Measurements from ENCODE around the gene EIF4H. TPM values are rescaled to one million over a fixed set of nuclear protein-coding genes. Genes with fewer than 3 reads are reported as not detected.
"Not testable (repeated sequence)": the region's sequence is repeated elsewhere in the genome, so short reads cannot be mapped to it uniquely, and the experiment has no call there.

The EIF4H gene
- 387 TPM for polyA plus RNA-seq (2013, experiment 1 of 2; ENCODE audit: insufficient read length)
- polyA plus RNA-seq (2013, experiment 2 of 2; ENCODE audit: insufficient read length) = 387 TPM

DNA sequence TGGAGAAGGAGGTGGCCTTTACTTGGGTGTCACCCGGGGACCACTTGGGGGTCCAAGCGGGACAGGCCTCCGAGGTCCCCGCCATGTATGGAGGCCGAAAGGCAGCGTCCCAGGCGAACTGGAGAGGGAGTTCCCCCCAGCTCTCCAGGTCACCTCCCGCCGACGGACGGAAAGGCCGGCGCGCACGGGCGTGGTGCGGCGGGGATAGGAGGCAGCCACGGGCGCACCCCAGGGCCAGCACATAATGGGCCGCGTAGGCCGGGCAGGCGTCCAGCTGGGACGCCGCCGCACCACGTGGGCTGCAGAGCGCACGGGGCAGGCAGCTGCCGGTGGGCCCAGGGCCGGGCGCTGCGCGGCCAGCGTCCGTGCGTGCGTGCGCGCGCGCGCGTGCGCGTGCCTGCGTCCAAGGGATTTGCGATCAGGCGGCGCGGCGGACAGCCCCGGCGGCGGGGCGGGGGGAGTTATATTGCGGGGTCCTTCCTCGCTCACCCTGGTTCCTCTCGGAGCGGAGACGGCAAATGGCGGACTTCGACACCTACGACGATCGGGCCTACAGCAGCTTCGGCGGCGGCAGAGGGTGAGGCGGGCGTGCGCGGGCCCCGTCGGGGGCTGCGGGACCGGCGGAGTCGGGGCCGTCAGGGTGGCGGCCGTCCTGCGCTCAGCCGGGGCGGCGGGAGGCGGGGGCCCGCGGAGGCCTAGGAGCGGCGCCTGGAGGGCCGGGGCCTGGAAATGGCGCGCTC, at the start of gene EIF4H:
EIF4H (plus strand) TSS at position 491 of the 740 bp plus-strand sequence; CDS start at position 519, 28 bp downstream.
- peak; percentile 96 for DNase-seq

DNA sequence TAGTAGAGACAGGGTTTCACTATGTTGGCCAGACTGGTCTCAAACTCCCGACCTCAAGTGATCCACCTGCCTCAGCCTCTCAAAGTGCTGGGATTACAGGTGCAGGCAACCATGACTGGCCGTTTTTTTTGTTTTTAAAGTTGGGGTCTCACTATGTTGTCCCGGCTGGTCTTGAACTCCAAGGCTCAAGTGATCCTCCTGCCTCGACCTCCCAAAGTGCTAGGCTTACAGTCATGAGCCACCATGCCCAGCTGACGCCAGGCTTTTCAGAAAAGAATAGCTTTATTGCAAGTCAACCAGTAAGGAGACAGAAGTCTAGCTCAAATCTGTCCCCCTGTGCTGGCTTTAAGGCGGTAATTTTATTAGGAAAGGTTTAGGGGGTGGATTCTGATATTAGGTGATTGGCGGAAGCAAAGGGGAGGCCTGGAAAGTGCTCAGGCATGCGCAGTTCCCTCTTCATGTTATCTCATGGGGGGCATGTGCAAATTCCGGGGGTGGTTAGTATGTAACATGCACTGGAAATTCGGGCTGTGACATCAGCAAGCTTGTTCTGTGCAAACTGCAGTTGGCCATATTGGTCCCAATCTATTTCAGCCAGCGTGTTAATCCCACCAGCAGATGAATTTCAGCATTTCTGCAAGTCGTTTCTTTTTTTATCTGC, 47.8 kb upstream of the EIF4H start:
- no peak for DNase-seq

DNA sequence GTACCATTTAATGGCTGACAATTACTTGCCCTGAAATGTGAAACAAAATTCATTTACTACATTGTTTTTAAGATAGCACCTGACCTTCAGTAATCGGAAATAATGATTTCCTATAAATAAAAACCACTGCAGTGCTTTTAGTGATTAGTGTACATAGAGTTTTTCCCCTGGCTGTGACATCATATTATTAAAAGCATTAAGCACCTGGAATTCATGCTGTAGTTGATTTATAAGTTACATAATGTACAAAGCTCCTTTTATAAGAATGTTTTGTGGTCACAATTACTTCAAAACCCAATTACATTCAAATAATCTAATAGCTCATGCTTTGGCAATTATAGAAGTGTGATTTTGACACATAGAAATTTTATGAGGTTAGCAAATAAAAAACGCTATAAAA, 44.3 kb upstream of the EIF4H start:
- DNase-seq = no peak

DNA sequence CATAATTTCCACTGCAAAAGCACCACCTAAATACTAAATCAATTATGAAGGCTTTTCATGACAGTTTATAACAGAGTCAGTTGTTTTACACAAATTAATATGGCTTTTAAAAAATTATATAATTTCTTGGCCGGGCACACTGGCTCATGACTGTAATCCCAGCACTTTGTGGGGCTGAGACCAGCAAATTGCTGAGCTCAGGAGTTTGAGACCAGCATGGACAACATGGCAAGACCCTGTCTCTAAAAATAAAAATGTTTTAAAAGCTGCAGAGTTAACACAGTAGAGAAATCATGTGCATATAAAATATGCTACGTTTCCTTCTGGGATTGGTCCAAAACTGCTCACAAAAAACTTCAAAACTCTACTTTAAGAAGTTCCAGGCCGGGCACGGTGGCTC, 43.6 kb upstream of the EIF4H start:
- no peak for DNase-seq

DNA sequence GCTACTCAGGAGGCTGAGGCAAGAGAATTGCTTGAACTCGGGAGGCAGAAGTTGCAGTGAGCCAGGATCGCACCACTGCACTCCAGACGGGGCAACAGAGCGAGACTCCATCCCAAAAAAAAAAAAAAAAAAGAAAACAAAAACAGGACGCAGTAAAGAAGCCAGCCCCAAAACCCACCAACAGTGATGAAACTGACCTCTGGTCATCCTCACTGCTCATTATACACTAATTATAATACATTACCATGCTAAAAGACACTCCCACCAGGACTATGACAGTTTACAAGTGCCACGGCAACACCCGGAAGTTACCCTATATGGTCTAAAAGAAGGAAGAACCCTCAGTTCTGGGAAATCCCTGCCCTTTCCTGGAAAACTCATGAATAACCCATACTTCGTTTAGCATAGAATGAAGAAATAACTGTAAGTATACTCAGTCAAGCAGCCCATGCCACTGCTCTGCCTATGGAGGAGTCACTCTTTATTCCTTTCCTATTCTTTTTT, 40.0 kb upstream of the EIF4H start:
- no peak for DNase-seq

DNA sequence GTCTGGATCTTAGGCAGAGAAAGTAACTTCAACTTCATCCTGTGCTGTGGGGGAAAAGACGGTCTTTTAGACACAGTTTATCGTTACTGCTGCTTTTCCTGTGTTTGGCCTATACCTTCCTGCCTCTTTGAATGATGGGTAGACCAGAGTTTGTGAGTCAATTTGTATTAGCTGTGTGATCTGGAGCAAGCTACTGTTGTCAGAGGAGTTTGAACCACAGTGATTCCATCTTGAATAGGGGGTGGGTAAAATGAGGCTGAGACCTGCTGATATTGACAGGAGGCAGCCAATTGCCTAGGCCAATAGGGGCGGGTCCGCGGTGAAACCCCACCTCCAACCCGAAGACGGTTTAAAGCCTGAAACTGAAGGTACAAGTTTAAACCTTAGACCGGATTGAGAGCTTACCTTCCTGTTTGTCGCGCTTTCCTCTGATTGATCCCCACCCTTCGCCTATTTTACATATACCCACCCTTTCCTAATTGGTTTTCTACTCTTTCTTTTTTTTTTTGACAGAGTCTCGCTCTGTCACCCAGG, 35.8 kb upstream of the EIF4H start:
- DNase-seq = no peak

DNA sequence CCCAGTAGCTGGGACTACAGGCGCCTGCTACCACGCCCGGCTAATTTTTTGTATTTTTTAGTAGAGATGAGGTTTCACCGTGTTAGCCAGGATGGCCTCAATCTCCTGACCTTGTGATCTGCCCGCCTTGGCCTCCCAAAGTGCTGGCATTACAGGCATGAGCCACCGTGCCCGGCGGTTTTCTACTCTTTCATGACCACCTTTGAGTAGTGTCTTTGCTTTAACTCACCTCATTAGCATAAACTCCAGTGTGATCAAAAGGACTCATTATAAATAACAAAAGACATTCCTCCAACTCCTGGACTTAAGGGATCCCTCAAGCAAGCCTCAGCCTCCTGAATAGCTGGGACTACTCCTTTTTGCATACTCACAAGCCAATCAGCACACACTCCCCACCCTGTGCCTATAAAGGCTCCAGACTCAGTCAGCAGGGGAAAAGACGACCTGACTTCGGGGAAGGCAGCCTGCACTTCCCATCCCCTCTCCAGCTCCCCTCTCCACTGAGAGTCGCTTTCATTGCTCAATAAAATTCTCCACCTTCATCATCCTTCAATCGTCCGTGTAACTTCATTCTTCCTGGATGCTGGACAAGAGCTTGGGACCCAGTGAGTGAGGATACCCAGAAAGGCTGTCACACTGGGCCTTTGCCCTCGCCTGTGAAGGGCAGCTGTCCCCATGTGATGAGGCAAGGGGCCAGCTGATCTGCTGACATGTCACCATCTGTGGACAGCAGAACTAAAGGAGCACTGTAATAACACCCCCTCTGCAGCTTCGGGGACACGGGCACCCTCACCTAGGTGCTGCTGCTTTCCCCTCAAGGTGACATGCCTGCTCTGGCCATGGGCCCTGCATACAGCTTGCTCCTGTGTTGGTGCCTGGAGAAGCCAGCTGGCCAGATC, 35.0 kb upstream of the EIF4H start:
- no peak for DNase-seq

DNA sequence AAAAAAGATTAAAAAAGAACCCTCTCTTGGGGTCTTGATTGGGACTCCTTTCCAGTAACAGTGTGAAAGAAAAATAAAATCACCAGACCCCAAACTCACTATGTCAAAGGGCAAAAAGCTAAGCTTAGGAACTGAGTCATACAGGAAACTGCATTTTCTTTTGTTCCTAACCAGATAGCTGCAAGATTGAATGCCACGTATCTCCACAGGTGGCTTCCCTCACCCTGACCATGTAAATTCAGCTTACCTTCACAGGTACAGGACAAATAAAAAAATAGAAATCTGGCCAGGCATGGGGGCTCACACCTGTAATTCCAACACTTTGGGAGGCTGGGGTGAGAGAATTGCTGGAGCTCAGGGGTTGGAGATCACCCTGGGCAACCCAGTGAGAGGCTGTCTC, 32.5 kb upstream of the EIF4H start:
- no peak for DNase-seq

DNA sequence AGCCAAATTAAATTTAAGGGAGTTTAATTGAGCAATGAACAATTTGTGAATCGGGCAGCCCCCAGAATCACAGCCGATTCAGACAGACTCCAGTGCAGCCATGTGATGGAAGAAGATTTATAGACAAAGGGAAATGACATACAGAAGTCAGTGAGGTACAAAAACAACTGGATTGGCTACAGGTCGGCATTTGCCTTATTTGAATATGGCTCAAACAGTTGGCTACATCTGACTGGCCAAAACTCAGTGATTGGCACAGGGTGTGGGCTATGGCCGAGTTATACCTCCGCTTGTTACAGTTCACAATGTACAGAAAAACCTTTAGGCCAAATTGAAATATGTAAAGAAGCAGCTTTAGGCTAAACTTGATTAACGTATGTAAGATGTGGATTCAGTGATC, 30.8 kb upstream of the EIF4H start:
- no peak for DNase-seq

DNA sequence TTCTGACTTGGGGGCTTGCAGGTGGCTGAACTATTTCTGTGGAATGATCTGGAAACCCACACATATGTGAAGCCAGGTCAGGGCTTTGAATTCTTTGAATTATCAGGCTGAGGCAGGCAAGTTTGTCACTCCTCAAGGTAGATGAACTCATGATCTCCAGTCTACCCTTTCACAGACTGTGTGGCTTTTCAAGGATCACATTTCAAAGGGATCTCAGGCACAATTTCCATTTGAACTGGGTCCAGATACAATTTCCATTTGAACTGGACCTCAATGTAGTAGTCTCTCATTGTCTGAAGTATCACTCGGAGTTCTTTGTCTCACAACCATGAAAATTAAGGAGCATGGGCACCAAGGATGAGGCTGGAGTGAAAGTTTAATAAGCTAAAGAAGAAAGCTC, 25.7 kb upstream of the EIF4H start:
- DNase-seq = no peak

DNA sequence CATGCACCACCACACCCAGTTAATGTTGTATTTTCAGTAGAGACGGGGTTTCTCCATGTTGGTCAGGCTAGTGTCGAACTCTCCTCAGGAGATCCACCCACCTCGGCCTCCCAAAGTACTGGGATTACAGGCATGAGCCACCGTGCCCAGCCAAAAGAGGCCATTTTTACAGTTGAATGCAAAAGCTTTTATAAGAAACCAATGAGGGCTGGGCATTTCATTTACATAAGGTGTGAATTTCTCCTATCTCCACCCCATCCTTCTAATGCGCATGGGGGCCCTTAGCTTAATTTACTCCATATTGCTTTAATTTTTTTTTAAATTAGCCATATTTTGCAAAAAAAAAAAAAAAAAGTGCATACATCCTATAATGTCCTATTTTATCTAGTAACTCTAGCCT, 25.1 kb upstream of the EIF4H start:
- no peak for DNase-seq

DNA sequence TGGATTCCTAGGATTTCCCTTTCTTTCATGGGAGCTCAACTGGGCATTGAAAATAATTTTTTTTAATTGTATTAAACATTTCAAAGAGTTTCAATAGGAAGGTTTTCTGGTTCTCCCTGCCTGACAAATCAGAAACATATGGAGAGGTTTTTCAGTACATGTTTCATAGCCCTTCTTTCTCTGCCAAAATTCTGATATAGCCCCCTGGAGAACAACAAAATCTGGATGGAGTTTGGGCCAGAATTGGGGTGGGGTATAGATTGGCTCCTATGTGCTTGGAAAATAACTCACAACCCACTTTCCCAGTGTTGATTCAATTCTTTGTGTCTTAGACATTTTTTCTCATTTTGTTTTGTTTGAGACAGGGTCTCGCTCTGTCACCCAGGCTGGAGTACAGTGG, 24.6 kb upstream of the EIF4H start:
- DNase-seq = peak; percentile 27

DNA sequence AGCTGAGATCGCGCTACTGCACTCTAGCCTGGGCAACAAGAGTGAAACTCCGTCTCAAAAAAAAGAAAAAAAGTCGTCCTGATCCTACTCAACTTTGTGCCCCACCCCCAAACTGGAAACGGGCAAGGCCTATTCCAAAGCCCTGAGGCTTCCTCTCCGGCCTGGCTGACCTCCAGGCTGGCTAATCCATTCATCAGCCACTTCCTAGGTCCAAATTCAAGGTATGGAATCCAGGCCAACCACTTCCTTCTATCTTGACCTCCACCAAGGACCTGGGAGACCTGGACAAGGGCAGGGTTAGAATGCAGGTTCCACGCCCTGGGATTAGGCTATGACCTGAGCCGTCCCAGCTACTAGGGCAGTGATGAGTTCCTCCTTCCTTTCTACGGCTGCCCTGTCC, 20.4 kb upstream of the EIF4H start:
- no peak for DNase-seq

DNA sequence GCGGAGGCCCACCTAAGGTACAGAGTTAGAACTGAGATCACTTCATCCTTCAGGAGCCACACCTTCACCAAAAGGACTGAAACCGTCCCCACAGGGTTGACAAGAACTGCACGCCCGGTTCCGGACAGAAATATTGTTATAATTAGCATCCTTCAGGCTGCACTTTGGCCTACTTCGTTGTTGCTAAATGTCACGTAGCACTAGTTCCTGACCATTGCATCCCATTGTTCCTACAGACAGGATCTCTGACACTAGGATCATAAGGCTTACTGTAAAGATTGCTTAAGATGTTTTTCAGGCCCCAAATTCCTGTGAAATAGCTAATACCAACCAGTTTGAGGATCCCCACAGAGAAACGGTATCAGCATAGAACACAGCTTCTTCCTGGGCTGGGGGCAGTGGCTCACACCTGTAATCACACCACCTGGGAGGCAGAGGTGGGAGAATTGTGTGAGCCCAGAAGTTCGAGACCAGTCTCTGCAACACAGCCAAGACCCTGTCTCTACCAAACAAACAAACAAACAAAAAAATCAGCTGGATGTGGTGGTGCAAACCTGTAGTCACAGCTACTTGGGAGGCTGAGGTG, 18.3 kb upstream of the EIF4H start:
- DNase-seq = no peak

DNA sequence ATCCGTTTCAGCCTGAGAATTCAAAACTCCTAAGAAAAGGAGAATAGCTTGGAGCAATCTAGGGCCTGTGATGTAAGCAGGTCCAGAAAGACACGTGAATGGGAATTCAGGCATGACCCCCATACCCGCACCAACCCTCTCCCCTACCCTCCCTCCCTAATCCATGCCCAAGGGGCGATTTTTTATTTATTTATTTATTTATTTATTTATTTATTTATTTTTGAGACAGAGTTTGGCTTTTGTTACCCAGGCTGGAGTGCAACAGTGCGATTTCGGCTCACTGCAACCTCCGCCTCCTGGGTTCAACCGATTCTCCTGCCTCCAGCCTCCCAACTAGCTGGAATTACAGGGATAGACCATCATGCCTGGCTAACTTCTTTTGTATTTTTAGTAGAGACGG, 16.6 kb upstream of the EIF4H start:
- DNase-seq = no peak

DNA sequence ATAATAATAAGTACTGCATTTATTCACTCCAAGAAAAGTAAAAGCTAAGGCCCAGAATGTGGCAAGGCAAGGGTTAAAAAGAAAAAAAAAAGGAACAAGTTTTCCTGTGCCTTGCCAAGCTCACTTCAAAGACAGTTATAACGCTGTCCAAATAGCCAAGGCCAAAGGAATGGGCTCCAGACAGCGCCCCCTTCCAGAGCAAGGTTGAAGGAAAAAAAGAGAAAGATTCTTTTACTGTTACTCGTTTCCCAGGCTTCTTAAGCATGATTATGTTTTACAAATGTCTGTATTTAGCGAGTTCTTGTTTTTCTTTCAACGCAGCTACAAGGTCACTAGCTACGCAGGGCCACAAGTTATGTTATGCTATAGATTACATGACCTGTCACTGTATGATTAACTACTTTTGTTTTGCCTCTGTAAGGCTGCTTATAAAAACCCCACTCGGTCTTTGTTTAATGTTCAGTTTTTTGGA, 9.1 kb upstream of the EIF4H start:
- DNase-seq = peak; percentile 21

DNA sequence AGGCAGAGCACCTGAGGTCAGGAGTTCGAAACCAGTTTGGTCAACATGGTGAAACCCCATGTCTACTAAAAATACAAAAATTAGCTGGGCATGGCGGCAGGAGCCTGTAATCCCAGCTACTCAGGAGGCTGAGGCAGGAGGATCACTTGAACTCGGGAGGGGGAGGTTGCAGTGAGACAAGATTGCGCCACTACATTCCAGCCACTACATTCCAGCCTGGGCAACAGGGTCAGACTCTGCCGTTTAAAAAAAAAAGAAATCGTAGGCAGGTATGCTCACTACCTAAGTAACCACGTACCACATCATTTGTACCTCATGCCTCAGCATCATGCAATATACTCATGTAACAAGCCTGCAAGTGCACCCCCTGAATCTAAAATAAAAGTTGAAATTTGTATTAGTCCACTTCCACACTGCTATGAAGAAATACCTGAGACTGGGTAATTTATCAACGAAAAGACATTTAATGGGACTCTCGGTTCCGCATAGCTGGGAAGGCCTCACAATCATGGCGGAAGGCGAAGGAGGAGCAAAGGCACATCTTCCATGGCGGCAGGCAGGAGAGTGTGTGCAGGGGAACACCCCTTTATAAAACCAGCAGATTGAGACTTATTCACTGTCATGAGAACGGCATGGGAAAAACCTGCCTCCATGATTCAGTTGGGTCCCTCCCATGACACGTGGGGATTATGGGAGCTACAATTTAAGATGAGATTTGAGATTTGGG, 8.1 kb upstream of the EIF4H start:
- no peak for DNase-seq

DNA sequence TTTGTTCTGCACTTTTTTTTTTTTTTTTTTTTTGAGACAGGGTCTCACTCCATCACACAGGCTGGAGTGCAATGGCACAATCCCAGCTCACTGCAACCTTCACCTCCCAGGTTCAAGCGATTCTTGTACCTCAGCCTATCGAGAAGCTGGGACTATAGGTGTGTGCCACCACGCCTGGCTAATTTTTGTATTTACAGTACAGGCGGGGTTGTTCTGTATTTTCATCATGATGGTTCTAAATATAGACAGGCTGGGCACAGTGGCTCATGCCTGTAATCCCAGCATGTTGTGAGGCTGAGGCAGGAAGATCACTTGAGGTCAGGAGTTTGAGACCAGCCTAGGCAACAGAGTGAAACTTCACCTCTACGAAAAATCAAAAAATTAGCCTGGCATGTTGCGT, 6.8 kb upstream of the EIF4H start:
- not testable (repeated sequence) for DNase-seq

DNA sequence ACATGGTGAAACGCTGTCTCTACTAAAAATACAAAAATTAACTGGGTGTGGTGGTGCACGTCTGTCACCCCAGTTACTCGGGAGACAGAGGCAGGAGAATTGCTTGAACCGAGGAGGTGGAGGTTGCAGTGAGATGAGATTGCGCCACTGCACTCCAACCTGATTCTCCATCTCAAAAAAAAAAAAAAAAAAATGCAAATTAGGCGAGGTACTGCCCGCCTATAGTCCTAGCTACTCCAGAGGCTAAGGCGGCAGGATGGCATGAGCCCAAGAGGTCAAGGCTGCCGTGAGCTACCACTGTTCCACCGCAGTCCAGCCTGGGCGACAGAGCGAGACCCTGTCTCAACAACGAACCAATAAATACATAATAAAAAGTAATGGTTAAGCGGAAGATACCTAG, 1.1 kb upstream of the EIF4H start:
- no peak for DNase-seq

DNA sequence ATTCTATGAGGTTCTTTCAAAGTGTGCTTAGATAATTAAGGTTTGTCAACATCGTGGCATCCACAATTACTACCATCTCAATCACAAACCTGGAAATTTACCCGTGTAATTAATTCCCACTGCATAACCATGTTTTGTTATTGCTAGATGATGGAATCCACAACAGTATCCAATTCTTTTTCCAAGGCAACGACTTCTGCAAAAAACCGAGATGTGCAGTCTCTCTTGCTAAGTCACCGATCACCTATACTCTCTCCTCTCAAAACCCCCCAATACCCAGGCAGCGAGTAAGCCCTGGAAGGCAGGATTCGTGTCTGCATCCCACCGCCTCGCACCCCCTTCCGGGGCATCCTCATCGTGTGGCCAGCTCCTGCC, 678 bp upstream of the EIF4H start:
- DNase-seq = no peak

DNA sequence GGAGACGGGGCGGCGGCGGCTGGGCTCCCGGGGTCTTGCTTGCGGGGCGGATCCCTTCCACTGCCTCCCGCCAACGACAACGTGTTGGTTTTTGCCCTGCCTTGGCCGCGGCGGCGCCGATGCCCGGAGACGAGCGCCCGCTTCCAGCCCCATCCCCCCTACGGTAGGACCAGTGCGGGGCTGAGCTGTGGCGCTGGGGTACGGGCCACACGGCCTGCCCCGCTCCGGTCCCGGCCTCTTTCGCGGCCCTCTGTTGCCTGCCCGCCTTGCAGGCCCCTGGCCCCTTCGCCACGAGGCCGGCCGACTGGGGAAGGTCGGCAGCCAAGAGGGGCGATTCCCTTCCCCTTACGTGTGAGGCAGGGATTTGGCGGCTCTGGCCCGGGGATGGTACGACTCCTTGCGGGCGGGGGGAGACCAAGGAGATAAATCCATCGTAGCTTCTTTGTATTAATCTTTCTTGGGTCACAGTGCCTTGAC, 488 bp downstream of the EIF4H start:
- DNase-seq = peak; percentile 60
